HL-60 (cell line): ENCODE measurements around the gene ST7.

ENCODE experiments used
- POLR2AphosphoS5 ChIP-seq: IDR thresholded peaks from 2 replicates; pipeline ENCODE4 v1.6.1; 2012; ENCODE audit warnings: low read depth
- TF ChIP-seq, protein P1 (sequence below): IDR thresholded peaks from one replicate; pipeline ENCODE4 v1.5.1; 2011; ENCODE audit warnings: low read length, control low read depth, inconsistent platforms; ENCODE audit not compliant: insufficient read depth

DNA sequence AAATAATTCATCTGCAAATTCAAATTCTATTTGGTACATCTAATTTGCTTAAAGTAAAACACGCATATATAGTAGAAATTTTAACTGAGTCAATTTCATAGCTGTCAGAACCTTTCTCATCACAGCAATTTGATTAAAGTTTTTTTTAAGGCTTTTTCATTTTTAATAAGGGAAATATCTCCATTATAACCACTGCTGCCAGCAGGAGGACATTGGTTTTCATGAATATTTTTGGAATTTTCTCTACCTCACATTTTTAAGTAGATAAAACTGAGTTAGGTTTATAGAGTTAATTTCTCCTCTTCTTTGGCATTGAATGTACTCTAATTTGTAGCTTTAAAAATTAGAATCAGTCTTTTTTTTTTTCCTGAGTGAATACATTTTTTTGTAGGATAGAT, 82.2 kb downstream of the ST7 start:
- TF ChIP-seq, protein P1, sequence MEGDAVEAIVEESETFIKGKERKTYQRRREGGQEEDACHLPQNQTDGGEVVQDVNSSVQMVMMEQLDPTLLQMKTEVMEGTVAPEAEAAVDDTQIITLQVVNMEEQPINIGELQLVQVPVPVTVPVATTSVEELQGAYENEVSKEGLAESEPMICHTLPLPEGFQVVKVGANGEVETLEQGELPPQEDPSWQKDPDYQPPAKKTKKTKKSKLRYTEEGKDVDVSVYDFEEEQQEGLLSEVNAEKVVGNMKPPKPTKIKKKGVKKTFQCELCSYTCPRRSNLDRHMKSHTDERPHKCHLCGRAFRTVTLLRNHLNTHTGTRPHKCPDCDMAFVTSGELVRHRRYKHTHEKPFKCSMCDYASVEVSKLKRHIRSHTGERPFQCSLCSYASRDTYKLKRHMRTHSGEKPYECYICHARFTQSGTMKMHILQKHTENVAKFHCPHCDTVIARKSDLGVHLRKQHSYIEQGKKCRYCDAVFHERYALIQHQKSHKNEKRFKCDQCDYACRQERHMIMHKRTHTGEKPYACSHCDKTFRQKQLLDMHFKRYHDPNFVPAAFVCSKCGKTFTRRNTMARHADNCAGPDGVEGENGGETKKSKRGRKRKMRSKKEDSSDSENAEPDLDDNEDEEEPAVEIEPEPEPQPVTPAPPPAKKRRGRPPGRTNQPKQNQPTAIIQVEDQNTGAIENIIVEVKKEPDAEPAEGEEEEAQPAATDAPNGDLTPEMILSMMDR, result no peak
- no peak for TF ChIP-seq POLR2AphosphoS5
